IPS-15b (cell line): ENCODE results near the gene NEURL2.
A peak's percentile ranks its signal among the peaks of the same experiment; 100 is the strongest.

Experiments
- H3K27me3 ChIP-seq: one replicate; pipeline ENCODE4 v1.6.1; 2013; ENCODE audit warnings: low read length; ENCODE audit not compliant: control insufficient read depth, insufficient read depth
- H3K36me3 ChIP-seq: one replicate; pipeline ENCODE4 v1.6.1; 2013; ENCODE audit warnings: low read length; ENCODE audit not compliant: control insufficient read depth, insufficient read depth
- H3K4me1 ChIP-seq: one replicate; pipeline ENCODE4 v1.6.1; 2013; ENCODE audit warnings: mild to moderate bottlenecking, low read length; ENCODE audit not compliant: control insufficient read depth, insufficient read depth
- H3K4me3 ChIP-seq: one replicate; pipeline ENCODE4 v1.5.1; 2013; ENCODE audit warnings: low read depth, low read length
- H3K9ac ChIP-seq: one replicate; pipeline ENCODE4 v1.6.1; 2013; ENCODE audit warnings: low read depth, mild to moderate bottlenecking, low read length
- H3K9me3 ChIP-seq: one replicate; pipeline ENCODE4 v1.6.1; 2013; ENCODE audit warnings: mild to moderate bottlenecking, low read length; ENCODE audit not compliant: control insufficient read depth, insufficient read depth

The NEURL2 gene

DNA sequence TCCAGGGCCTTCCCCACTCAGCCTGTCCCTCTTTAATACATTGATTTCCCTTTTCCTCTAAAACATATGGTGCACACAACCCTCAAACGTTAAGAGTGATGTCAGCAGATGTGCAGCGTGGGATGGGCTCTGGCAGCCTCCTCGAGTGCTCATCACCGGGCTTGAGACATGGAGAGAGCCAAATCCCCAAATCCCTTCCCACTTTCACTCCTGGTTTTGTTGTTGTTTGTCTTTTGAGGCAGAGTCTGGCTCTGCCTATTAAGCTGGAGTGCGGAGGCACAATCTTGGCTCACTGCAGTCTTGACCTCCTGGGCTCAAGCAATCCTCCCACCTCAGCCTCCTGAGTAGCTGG, 26.8 kb upstream of the NEURL2 start:
- H3K9me3 ChIP-seq = no peaks in the 10 kb centered on the region
- H3K4me1 ChIP-seq = no peaks in the 10 kb centered on the region

GRCh38 chr20:45913116-45913515, 22.1 kb upstream of the NEURL2 start:
- H3K9ac ChIP-seq = no peak overlapping the region
- H3K27me3 ChIP-seq = peaks cover 3% of the 10 kb centered on the region
- no peak overlapping the region for H3K4me3 ChIP-seq
- H3K4me1 ChIP-seq = peaks cover 3% of the 10 kb centered on the region
- H3K36me3 ChIP-seq = peaks cover 4% of the 10 kb centered on the region
- no peaks in the 10 kb centered on the region for H3K9me3 ChIP-seq

More for the DNA sequence above, 26.8 kb upstream of the NEURL2 start:
- no peak overlapping the region for H3K9ac ChIP-seq
- no peaks in the 10 kb centered on the region for H3K36me3 ChIP-seq
- no peak overlapping the region for H3K4me3 ChIP-seq
- H3K27me3 ChIP-seq = no peaks in the 10 kb centered on the region

DNA sequence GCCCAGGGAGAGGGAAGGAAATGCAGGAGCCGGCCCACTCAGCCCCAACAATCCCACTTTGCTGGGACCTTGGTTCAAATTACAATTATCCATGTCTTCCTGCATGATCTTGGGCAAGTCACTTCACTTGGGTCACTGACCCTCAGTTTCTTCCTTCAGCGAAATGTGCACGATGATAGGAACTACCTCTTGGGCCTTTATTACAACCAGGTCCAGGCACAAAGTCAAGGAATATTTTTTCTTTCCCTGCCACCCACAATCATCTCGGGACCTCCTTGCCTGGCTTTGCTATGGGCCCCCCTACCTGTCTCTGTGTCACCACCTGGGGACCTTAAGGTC, 21.3 kb upstream of the NEURL2 start:
- Histone ChIP-seq H3K9me3 (no peaks in the 10 kb centered on the region), H3K27me3 (peaks cover 3% of the 10 kb centered on the region), H3K4me3 (peak overlapping the region; percentile 85), H3K4me1 (peaks cover 3% of the 10 kb centered on the region), H3K9ac (no peak overlapping the region), H3K36me3 (peaks cover 10% of the 10 kb centered on the region)

- peak within 1 kb of the TSS; percentile 85 for H3K4me3 ChIP-seq
- peak within 1 kb of the TSS; percentile 79 for H3K9ac ChIP-seq
- H3K27me3 ChIP-seq = peaks cover 3% of the 10 kb centered on the region
- H3K36me3 ChIP-seq = peaks cover 12% of the 10 kb centered on the region
- peaks cover 3% of the 10 kb centered on the region for H3K4me1 ChIP-seq
- no peaks in the 10 kb centered on the region for H3K9me3 ChIP-seq
These were observed 20.7 kb upstream of the NEURL2 start, which contains the start of gene PLTP for GRCh38 chr20:45911486-45912343. PLTP (minus strand) TSS chr20:45912155; CDS start chr20:45911452, 703 bp downstream.

- Histone ChIP-seq H3K36me3 (peaks cover 12% of the 10 kb centered on the region), H3K4me3 (peak overlapping the region; percentile 85), H3K4me1 (peaks cover 3% of the 10 kb centered on the region), H3K9ac (peak overlapping the region; percentile 79), H3K9me3 (no peaks in the 10 kb centered on the region), H3K27me3 (peaks cover 3% of the 10 kb centered on the region)
These were observed 19.9 kb upstream of the NEURL2 start for GRCh38 chr20:45910670-45911485.

DNA sequence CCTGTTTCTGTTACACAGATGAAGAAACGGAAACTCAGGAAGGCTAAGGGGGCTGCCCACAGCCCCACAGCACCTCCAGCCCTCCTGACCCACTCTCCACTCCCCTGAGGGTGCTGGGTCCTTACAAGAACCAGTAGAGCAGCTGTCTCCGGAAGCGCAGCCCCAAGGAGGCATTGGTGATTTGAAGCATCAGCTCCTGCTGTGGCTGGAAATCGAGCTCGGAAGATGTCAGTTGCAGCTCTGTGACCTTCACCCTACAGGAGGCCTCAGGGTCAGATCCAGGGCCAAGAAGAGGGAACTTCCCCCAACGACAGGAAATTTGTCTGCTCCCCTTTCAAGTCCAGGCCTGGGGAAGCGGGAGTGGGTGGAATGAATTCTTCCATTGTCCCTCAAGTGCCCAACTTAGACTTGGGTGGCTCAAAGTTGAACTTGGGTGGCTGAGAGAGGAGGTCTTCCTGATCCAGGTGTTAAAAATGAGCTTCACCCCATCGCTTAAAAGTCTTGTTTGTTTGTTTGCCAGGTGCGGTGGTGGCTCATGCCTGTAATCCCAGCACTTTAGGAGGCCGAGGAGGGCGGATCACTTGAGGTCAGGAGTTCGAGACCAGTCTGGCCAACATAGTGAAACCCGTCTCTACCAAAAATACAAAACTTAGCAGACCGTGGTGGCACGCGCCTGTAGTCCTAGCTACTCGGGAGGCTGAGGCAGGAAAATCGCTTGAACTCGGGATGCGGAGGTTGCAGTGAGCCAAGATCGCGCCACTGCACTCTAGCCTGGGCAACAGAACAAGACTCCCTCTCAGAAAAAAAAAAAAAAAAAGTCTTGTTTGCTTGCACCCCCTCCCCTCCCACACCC, 19.0 kb upstream of the NEURL2 start:
- peaks cover 3% of the 10 kb centered on the region for H3K4me1 ChIP-seq
- H3K27me3 ChIP-seq = peaks cover 3% of the 10 kb centered on the region
- H3K4me3 ChIP-seq = peak overlapping the region; percentile 18
- peaks cover 15% of the 10 kb centered on the region for H3K36me3 ChIP-seq
- no peaks in the 10 kb centered on the region for H3K9me3 ChIP-seq
- no peak overlapping the region for H3K9ac ChIP-seq

DNA sequence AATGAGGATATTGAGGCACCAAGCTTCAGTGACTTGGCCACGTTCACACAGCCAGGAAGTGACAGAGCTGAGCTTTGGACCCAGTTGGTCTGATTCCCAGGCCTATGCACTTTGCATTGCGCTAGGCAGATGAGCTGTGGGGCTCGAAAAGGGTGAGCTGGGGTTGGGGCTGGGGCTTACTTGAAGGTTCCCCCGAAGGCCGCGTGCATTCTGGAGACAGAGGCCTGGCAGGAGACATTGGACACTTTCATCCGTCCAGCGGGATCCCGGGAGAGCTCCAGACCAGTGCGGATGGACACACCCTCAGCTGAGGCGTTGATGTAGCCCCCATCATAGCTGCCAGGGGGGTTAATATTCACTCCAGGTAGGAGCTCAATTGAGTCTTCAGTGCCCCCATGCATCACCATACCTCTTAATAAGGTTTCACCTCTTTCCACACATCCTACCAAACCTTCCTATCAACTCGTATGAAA, 18.4 kb upstream of the NEURL2 start:
- Histone ChIP-seq H3K27me3 (peaks cover 3% of the 10 kb centered on the region), H3K4me1 (peaks cover 3% of the 10 kb centered on the region), H3K36me3 (peaks cover 22% of the 10 kb centered on the region), H3K9ac (no peak overlapping the region), H3K9me3 (no peaks in the 10 kb centered on the region), H3K4me3 (no peak overlapping the region)

DNA sequence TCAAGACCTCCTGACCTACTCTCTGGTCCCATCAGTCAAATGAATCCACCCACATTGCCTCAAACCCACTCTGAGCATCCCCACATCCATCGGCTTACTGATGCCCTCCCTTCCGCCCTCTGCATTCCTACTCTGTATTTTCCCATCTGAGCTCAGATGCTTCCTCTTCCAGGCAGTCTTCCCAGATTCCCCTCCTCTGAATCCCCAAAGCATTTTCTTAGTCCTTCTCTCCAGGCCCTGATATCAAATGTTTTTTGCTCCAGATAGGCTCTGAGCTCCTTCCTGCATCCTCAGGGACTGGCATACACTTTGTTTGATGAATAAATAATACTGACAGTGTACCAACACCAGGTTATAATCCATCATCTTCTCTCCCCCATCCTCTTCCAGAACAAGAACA, 17.1 kb upstream of the NEURL2 start:
- H3K9me3 ChIP-seq = no peaks in the 10 kb centered on the region
- H3K27me3 ChIP-seq = peaks cover 3% of the 10 kb centered on the region
- H3K4me3 ChIP-seq = no peak overlapping the region
- peaks cover 26% of the 10 kb centered on the region for H3K36me3 ChIP-seq
- H3K9ac ChIP-seq = no peak overlapping the region
- H3K4me1 ChIP-seq = peaks cover 3% of the 10 kb centered on the region

DNA sequence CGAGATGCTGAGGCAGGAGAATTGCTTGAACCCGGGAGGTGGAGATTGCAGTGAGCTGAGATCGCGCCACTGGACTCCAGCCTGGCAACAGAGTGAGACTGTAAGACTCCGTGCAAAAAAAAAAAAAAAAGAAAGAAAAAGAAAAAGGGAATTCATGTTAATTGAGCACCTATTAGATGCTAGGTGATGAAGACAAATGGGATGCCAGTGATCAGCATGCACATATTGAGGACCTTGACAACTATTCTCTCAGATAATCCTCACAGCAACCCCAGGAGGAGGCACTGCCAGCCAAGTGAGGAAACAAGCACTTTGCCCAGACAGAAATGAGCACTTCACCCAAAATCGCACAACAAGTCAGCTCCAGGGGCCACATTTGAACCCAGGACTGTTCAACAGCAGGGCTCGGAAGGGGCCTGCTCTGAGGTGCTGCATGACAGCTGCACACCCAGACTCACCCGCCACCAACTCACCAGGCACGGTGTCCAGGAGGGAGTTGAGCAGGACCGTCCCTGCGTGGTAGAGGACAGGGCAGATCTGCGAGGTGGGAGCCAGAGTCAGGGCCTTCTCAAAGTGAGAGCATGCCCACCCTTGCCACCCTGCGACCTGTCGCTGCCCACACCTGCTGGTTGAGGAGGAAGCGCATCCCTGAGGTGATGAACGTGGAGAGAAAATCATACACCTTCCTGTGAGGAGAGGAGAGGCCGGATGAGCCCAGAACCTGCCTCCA, 16.4 kb upstream of the NEURL2 start:
- H3K27me3 ChIP-seq = peaks cover 2% of the 10 kb centered on the region
- H3K4me1 ChIP-seq = peaks cover 1% of the 10 kb centered on the region
- H3K9ac ChIP-seq = no peak overlapping the region
- H3K4me3 ChIP-seq = no peak overlapping the region
- H3K36me3 ChIP-seq = peaks cover 27% of the 10 kb centered on the region
- H3K9me3 ChIP-seq = no peaks in the 10 kb centered on the region

DNA sequence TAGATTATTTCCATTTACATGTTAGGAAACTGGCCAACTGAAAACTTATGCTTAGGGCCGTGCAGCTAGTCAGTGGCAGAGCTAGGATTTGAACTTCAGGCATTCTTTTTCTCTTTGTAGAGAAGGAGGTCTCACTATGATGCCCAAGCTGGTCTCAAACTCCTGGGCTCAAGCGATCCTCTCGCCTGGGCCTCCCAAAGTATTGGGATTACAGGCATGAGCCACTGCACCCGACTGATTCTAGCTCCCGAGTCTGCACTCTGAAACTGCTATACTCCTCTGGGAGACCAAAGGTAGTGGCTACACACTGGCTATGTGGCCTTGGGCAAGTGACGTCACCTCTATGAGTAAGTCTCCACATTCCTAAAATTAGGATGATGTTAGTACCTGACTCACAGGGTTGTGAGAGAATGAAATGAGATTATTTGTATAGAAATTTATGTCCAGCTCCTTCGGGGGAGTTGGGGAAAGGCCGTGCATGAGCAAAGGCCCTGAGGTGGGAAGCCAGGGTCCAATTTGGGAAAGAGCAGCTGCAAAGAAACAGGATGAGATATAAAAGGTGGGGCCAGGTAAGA, 14.6 kb upstream of the NEURL2 start:
- Histone ChIP-seq H3K27me3 (no peaks in the 10 kb centered on the region), H3K9me3 (no peaks in the 10 kb centered on the region), H3K9ac (no peak overlapping the region), H3K36me3 (peaks cover 33% of the 10 kb centered on the region), H3K4me3 (no peak overlapping the region), H3K4me1 (no peaks in the 10 kb centered on the region)
